Keratinocyte (primary cell): ENCODE measurements around the gene COG5.

Experiments
- EZH2 ChIP-seq: IDR thresholded peaks from one replicate; pipeline ENCODE4 v1.6.1; 2012; ENCODE audit warnings: inconsistent platforms, mild to moderate bottlenecking, low read length, moderate library complexity
- TF ChIP-seq, protein P1 (sequence below), 3 experiments: IDR thresholded peaks in 1 of 3; conservative IDR thresholded peaks in 1 of 3; optimal IDR thresholded peaks in 1 of 3; 2 replicates in 2 of 3; 3 replicates in 1 of 3; pipeline versions ENCODE3 to v1.5.1; 2011; ENCODE audit warnings: low read length in 3 of 3, mild to moderate bottlenecking in 3 of 3, moderate library complexity in 2 of 3, control low read depth in 1 of 3, inconsistent platforms in 1 of 3; ENCODE audit not compliant: insufficient read depth in 2 of 3; ENCODE audit errors: extremely low read depth in 1 of 3

DNA sequence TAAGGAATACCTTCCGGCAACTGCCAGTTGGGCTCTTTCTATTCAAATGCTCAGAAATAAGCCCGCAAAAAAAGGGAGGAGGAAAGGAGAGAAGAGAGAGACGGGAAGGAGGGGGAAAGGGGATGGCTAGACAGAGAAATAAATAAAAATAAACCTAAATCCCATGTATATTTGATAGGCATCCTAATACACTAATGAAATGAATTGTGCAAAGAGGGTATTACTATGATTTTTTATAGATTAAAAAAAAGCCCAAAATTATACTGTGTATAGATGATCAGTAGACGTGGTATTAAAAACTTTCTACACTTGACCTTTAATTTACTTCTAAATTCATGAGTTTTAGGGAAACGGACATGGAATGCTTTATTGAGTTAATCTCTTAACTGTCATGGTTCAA is 305.0 kb downstream of the COG5 start:
- TF ChIP-seq, protein P1, sequence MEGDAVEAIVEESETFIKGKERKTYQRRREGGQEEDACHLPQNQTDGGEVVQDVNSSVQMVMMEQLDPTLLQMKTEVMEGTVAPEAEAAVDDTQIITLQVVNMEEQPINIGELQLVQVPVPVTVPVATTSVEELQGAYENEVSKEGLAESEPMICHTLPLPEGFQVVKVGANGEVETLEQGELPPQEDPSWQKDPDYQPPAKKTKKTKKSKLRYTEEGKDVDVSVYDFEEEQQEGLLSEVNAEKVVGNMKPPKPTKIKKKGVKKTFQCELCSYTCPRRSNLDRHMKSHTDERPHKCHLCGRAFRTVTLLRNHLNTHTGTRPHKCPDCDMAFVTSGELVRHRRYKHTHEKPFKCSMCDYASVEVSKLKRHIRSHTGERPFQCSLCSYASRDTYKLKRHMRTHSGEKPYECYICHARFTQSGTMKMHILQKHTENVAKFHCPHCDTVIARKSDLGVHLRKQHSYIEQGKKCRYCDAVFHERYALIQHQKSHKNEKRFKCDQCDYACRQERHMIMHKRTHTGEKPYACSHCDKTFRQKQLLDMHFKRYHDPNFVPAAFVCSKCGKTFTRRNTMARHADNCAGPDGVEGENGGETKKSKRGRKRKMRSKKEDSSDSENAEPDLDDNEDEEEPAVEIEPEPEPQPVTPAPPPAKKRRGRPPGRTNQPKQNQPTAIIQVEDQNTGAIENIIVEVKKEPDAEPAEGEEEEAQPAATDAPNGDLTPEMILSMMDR (optimal IDR thresholded peaks at IDR 0.05 in 1 of 3, IDR thresholded peaks at IDR 0.05 in 1 of 3, conservative IDR thresholded peaks at IDR 0.05 in 1 of 3; ENCODE audit: extremely low read depth in 1 of 3, insufficient read depth in 2 of 3, low read length in 3 of 3), result no peak
- no peak for TF ChIP-seq EZH2
